ENCODE results near the gene GPR25. TPM values are rescaled to one million over a fixed set of nuclear protein-coding genes. Genes with fewer than 3 reads are reported as not detected.

The GPR25 gene
- total RNA-seq, 1 experiment from 2014 or later = not detected

DNA sequence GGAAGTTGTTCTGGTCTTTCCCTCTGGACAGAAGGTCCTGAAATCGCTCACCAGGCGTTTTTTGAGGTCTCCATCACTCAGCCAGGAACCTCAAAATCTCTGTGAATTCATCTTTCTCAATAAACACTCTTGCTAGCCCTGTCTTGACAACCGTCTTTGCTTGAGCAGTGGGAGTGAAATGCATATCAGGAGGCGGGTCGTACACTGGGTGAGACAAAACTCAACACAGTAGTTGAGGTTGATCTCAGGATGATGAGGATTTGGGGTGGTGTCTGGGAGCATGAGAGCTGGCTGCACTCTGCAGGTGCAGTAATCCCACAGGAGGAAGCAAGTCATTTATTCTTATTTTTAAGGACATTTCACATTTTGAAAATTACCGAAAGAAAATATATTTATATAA, 1.9 kb downstream of the GPR25 start (continued):
- TF ChIP-seq, protein P1, sequence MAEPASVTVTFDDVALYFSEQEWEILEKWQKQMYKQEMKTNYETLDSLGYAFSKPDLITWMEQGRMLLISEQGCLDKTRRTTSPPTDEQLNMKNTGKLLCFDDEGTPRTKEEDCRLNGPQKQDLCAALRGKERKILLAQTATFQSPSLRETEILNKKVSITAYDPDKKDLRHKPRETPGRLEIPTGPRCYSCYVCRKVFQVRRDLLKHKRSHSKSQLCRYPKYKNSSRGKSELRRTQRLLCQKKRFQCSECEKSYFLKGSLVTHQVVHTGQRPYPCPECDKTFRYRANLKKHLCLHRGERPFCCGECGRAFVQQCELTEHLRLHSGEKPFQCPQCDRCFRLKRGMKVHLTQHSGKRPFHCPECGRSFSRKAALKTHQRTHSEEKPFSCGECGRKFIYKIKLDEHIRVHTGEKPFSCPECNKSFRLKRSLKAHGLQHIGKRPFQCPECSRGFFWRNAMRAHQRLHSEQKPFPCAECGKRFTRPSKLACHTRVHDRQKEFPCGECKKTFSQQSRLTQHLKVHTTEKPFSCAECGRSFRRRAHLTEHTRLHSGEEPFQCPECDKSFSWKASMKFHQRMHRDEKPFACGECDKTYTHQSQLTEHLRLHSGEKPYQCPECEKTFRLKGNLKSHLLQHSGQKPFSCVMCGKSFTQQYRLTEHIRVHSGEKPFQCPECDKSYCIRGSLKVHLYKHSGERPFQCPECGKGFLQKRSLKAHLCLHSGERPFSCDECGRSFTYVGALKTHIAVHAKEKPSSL (CRISPR knock-in tag; conservative IDR thresholded peaks at IDR 0.05) = no peak
- TF ChIP-seq, protein P2, sequence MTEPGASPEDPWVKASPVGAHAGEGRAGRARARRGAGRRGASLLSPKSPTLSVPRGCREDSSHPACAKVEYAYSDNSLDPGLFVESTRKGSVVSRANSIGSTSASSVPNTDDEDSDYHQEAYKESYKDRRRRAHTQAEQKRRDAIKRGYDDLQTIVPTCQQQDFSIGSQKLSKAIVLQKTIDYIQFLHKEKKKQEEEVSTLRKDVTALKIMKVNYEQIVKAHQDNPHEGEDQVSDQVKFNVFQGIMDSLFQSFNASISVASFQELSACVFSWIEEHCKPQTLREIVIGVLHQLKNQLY (CRISPR knock-in tag; IDR thresholded peaks at IDR 0.05) = no peak

DNA sequence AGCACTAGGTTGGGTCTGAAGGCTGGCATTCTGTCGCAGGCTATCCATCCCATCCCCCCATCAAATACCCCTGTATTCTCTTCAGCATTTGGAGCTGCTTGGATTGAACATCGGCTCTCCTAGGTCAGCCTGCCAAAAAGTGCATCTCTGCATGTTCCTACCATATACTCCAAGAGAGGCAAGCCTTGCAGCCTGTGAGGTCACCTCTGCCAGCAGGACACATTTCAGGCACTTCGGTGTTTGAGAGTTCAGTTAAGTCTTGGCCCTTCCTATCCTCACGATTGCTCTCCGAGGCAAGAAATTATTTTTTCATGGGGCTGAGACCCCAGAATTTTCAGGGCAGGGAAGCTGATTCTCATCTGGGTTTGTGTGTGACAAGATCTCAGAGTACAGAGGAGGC, 2.6 kb downstream of the GPR25 start:
- DNase-seq (ENCODE audit: low spot score) (no peak), ATAC-seq (no peak)
- H3K9me3 Mint-ChIP-seq = no peaks in the 10 kb centered on the region
- ChIA-PET CTCF (interaction anchor here (0.9 to 1.2 kb wide), 2 partner anchors 96 to 104 kb away, joined by 3 to 5 read pairs; no protein-coding TSS in a partner anchor), POLR2A (no interaction called here)
- no peak for TF ChIP-seq TP53 (CRISPR knock-in tag; IDR thresholded peaks at IDR 0.05)
- no peak for TF ChIP-seq NFATC4 (CRISPR knock-in tag; IDR thresholded peaks at IDR 0.05)
- TF ChIP-seq SP1 (CRISPR knock-in tag; conservative IDR thresholded peaks at IDR 0.05) = no peak
- TF ChIP-seq, protein P3, sequence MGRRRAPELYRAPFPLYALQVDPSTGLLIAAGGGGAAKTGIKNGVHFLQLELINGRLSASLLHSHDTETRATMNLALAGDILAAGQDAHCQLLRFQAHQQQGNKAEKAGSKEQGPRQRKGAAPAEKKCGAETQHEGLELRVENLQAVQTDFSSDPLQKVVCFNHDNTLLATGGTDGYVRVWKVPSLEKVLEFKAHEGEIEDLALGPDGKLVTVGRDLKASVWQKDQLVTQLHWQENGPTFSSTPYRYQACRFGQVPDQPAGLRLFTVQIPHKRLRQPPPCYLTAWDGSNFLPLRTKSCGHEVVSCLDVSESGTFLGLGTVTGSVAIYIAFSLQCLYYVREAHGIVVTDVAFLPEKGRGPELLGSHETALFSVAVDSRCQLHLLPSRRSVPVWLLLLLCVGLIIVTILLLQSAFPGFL (CRISPR knock-in tag; IDR thresholded peaks at IDR 0.05; ENCODE audit: borderline replicate concordance) = no peak
- no peak overlapping the region; the same call in 1 of the 2 replicates for H3K4me3 Mint-ChIP-seq
- peaks cover 20% of the 10 kb centered on the region for H3K4me1 Mint-ChIP-seq
- peaks cover 42% of the 10 kb centered on the region for H3K27me3 Mint-ChIP-seq (ENCODE audit: low read depth)
- H3K36me3 Mint-ChIP-seq = no peaks in the 10 kb centered on the region
- no peak overlapping the region for H3K27ac Mint-ChIP-seq

DNA sequence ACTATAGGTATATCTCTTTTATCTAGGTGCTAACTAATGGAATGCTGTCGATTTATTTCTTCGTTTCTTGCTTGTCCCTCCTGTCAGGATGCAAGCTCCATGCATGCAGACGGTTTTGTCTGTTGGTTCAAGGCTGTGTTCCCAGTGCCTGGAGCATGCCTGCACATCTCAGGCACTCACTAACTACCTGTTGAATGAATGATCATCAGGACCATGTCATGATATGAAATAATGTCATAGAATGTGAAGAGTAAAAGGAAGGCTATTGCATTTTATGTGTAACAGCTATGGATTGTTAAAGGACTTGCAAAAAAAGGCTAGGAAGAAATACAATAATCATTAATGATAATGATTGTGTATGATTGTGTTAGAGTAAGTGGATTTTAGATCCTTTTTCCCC, 4.2 kb downstream of the GPR25 start:
- ChIA-PET CTCF (interaction anchor here (0.9 to 1.1 kb wide), 2 partner anchors 11 to 14 kb away, joined by 3 to 4 read pairs; no protein-coding TSS in a partner anchor), POLR2A (interaction anchor here (0.6 to 2.0 kb wide), 2 partner anchors 9 to 14 kb away, joined by 3 to 4 read pairs; no protein-coding TSS in a partner anchor)
- no peaks in the 10 kb centered on the region for H3K36me3 Mint-ChIP-seq
- H3K4me1 Mint-ChIP-seq = peaks cover 20% of the 10 kb centered on the region
- no peak for ATAC-seq
- TF ChIP-seq, protein P3 (CRISPR knock-in tag; IDR thresholded peaks at IDR 0.05; ENCODE audit: borderline replicate concordance) = no peak
- no peak for TF ChIP-seq RELA (CRISPR knock-in tag; IDR thresholded peaks at IDR 0.05; ENCODE audit: borderline replicate concordance)
- TF ChIP-seq ZNF232 (CRISPR knock-in tag; IDR thresholded peaks at IDR 0.05) = no peak
- TF ChIP-seq, protein P4, sequence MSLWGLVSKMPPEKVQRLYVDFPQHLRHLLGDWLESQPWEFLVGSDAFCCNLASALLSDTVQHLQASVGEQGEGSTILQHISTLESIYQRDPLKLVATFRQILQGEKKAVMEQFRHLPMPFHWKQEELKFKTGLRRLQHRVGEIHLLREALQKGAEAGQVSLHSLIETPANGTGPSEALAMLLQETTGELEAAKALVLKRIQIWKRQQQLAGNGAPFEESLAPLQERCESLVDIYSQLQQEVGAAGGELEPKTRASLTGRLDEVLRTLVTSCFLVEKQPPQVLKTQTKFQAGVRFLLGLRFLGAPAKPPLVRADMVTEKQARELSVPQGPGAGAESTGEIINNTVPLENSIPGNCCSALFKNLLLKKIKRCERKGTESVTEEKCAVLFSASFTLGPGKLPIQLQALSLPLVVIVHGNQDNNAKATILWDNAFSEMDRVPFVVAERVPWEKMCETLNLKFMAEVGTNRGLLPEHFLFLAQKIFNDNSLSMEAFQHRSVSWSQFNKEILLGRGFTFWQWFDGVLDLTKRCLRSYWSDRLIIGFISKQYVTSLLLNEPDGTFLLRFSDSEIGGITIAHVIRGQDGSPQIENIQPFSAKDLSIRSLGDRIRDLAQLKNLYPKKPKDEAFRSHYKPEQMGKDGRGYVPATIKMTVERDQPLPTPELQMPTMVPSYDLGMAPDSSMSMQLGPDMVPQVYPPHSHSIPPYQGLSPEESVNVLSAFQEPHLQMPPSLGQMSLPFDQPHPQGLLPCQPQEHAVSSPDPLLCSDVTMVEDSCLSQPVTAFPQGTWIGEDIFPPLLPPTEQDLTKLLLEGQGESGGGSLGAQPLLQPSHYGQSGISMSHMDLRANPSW (CRISPR knock-in tag; conservative IDR thresholded peaks at IDR 0.05; ENCODE audit: low read depth) = no peak
- no peak for TF ChIP-seq NFYB (CRISPR knock-in tag; conservative IDR thresholded peaks at IDR 0.05; ENCODE audit: low read depth)
- no peak for TF ChIP-seq NFE2L1 (CRISPR knock-in tag; IDR thresholded peaks at IDR 0.05)
- TF ChIP-seq JAZF1 (CRISPR knock-in tag; IDR thresholded peaks at IDR 0.05) = no peak
- TF ChIP-seq, protein P5, sequence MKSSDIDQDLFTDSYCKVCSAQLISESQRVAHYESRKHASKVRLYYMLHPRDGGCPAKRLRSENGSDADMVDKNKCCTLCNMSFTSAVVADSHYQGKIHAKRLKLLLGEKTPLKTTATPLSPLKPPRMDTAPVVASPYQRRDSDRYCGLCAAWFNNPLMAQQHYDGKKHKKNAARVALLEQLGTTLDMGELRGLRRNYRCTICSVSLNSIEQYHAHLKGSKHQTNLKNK (CRISPR knock-in tag; IDR thresholded peaks at IDR 0.05) = no peak
- no peak for TF ChIP-seq HMGA2 (CRISPR knock-in tag; IDR thresholded peaks at IDR 0.05)
- TF ChIP-seq NR1H2 (CRISPR knock-in tag; IDR thresholded peaks at IDR 0.05) = no peak
- TF ChIP-seq SMAD4 (CRISPR knock-in tag; IDR thresholded peaks at IDR 0.05) = no peak
- no peak for TF ChIP-seq SP1 (CRISPR knock-in tag; conservative IDR thresholded peaks at IDR 0.05)
- TF ChIP-seq TP53 (CRISPR knock-in tag; IDR thresholded peaks at IDR 0.05) = no peak
- TF ChIP-seq NR2C2 (CRISPR knock-in tag; IDR thresholded peaks at IDR 0.05) = no peak
- TF ChIP-seq, protein P6, sequence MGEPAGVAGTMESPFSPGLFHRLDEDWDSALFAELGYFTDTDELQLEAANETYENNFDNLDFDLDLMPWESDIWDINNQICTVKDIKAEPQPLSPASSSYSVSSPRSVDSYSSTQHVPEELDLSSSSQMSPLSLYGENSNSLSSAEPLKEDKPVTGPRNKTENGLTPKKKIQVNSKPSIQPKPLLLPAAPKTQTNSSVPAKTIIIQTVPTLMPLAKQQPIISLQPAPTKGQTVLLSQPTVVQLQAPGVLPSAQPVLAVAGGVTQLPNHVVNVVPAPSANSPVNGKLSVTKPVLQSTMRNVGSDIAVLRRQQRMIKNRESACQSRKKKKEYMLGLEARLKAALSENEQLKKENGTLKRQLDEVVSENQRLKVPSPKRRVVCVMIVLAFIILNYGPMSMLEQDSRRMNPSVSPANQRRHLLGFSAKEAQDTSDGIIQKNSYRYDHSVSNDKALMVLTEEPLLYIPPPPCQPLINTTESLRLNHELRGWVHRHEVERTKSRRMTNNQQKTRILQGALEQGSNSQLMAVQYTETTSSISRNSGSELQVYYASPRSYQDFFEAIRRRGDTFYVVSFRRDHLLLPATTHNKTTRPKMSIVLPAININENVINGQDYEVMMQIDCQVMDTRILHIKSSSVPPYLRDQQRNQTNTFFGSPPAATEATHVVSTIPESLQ (CRISPR knock-in tag; IDR thresholded peaks at IDR 0.05) = no peak
- no peak for TF ChIP-seq GABPB1 (CRISPR knock-in tag; IDR thresholded peaks at IDR 0.05)
- TF ChIP-seq, protein P7, sequence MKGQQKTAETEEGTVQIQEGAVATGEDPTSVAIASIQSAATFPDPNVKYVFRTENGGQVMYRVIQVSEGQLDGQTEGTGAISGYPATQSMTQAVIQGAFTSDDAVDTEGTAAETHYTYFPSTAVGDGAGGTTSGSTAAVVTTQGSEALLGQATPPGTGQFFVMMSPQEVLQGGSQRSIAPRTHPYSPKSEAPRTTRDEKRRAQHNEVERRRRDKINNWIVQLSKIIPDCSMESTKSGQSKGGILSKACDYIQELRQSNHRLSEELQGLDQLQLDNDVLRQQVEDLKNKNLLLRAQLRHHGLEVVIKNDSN (CRISPR knock-in tag; IDR thresholded peaks at IDR 0.05) = no peak
- no peak for DNase-seq (ENCODE audit: low spot score)
- no peak overlapping the region for H3K4me3 Mint-ChIP-seq
- H3K27ac Mint-ChIP-seq = no peak overlapping the region
- H3K27me3 Mint-ChIP-seq (ENCODE audit: low read depth) = peaks cover 33% of the 10 kb centered on the region
- H3K9me3 Mint-ChIP-seq = no peaks in the 10 kb centered on the region

All from WTC11 (cell line).